ENCODE measurements around the gene ATE1. TPM values are rescaled to one million over a fixed set of nuclear protein-coding genes. Genes with fewer than 3 reads are reported as not detected.
"Not testable (repeated sequence)": the region's sequence is repeated elsewhere in the genome, so short reads cannot be mapped to it uniquely, and the experiment has no call there.

Gene ATE1
- total and polyA plus RNA-seq, 7 donors: 12.5 to 49.6 (median 31.4) TPM

DNA sequence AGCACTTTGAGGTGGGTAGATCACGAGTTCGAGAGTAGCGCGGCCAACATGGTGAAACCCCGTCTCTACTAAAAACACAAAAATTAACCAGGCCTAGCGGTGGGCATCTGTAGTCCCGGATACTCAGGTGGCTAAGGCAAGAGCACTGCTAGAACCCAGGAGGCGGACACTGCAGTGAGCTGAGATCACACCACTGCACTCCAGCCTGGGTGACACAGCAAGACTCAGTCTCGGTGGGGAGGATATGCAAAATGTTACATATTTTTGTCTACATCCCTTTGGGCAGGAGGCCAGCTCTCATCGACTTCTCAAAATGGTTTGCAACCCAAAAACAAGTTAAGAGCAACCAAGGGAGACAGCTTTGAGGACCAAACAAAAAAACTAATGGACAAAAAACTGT is 8.2 kb downstream of the ATE1 start:
- no peaks in the 10 kb centered on the region for H3K9me3 ChIP-seq
- intact Hi-C loops (cut with DNase I): no loop called here
- no peak for DNase-seq
- no peak overlapping the region for H3K4me3 ChIP-seq
- H3K4me1 ChIP-seq: peaks cover 0 to 14% (median 11%) of the 10 kb centered on the region in 4 donors
- H3K27me3 ChIP-seq: no peaks in the 10 kb centered on the region
- H3K36me3 ChIP-seq: peaks cover 0 to 26% (median 8%) of the 10 kb centered on the region in 4 donors
- no peak overlapping the region for H3K27ac ChIP-seq
- WGBS, 2 donors: 92 to 93% methylated on average over 10 of the region's 10 CpGs
- TF ChIP-seq, protein P1, sequence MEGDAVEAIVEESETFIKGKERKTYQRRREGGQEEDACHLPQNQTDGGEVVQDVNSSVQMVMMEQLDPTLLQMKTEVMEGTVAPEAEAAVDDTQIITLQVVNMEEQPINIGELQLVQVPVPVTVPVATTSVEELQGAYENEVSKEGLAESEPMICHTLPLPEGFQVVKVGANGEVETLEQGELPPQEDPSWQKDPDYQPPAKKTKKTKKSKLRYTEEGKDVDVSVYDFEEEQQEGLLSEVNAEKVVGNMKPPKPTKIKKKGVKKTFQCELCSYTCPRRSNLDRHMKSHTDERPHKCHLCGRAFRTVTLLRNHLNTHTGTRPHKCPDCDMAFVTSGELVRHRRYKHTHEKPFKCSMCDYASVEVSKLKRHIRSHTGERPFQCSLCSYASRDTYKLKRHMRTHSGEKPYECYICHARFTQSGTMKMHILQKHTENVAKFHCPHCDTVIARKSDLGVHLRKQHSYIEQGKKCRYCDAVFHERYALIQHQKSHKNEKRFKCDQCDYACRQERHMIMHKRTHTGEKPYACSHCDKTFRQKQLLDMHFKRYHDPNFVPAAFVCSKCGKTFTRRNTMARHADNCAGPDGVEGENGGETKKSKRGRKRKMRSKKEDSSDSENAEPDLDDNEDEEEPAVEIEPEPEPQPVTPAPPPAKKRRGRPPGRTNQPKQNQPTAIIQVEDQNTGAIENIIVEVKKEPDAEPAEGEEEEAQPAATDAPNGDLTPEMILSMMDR (IDR thresholded peaks at IDR 0.05): no peak
- no peak for TF ChIP-seq POLR2AphosphoS5 (IDR thresholded peaks at IDR 0.05)
- no peak for TF ChIP-seq EP300 (IDR thresholded peaks at IDR 0.05)
- no peak for TF ChIP-seq POLR2A (IDR thresholded peaks at IDR 0.05)

DNA sequence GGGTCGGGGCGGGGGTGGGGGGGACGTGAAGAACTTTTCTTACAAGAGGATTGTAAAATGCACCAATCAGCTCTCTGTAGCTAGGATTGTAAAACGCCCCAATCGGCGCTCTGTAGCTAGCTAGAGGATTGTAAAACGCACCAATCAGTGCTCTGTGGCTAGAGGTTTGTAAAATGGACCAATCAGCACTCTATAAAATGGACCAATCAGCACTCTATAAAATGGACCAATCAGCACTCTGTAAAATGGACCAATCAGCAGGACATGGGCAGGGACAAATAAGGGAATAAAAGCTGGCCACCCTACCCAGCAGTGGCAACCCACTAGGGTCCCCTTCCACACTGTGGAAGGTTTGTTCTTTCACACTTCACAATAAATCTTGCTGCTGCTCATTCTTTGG is 9.0 kb downstream of the ATE1 start:
- H3K27me3 ChIP-seq; intact Hi-C loops (cut with DNase I); DNase-seq; H3K4me3 ChIP-seq; H3K27ac ChIP-seq; H3K9me3 ChIP-seq: not testable (repeated sequence)
- peaks cover 0 to 14% (median 11%) of the 10 kb centered on the region in 4 donors for H3K4me1 ChIP-seq
- 96 to 97% methylated on average over 7 of the region's 7 CpGs for WGBS, 2 donors
- peaks cover 0 to 28% (median 8%) of the 10 kb centered on the region in 4 donors for H3K36me3 ChIP-seq

DNA sequence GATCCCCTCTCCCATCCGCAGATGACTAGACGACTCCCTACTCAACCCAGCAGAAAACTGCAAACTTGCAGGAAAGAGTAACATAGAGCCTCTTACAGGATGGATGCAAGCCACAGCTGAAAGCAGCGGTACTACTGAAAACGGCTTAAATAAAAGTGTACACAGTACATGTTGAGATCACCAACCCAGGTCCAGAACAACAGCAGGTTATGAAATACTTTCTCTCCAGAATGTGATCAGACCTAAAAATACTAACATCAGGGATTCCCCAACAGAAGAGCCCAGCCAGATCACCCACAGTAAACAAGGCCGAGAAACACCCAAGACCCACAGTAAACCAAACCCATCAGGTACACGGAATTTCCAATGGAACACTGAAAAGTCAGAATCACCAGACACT is 13.2 kb downstream of the ATE1 start:
- no peaks in the 10 kb centered on the region for H3K27me3 ChIP-seq
- intact Hi-C loops (cut with DNase I): no loop called here
- H3K9me3 ChIP-seq: no peaks in the 10 kb centered on the region
- TF ChIP-seq POLR2A (IDR thresholded peaks at IDR 0.05) (no peak), EP300 (IDR thresholded peaks at IDR 0.05) (no peak), POLR2AphosphoS5 (IDR thresholded peaks at IDR 0.05) (no peak)
- TF ChIP-seq, protein P1 (IDR thresholded peaks at IDR 0.05): no peak
- H3K4me3 ChIP-seq: no peak overlapping the region
- 83 to 95% methylated on average over 6 of the region's 6 CpGs for WGBS, 2 donors
- no peak for DNase-seq
- H3K4me1 ChIP-seq: peaks cover 0 to 17% (median 4%) of the 10 kb centered on the region in 4 donors
- H3K36me3 ChIP-seq: peaks cover 5 to 48% (median 7%) of the 10 kb centered on the region in 4 donors
- no peak overlapping the region for H3K27ac ChIP-seq

DNA sequence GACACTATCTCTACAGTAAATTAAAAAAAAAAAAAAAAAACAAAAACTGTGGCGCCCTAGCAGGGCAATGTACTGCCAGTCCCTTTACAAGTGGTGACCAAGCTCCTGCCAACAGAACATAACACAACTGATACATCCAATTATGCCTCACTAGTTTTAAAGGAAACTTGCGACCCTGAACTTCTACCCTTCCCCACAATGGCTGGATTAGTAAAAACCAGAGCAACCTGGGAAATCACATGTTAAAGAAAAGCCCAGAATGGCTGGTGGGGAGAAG is 16.5 kb downstream of the ATE1 start:
- intact Hi-C loops (cut with DNase I): no loop called here
- H3K9me3 ChIP-seq: no peaks in the 10 kb centered on the region
- peaks cover 0 to 18% (median 4%) of the 10 kb centered on the region in 4 donors for H3K4me1 ChIP-seq
- WGBS, 2 donors: 90 to 96% methylated on average over 2 of the region's 2 CpGs
- no peak for TF ChIP-seq POLR2A (IDR thresholded peaks at IDR 0.05)
- TF ChIP-seq POLR2AphosphoS5 (IDR thresholded peaks at IDR 0.05): no peak
- no peak for TF ChIP-seq EP300 (IDR thresholded peaks at IDR 0.05)
- TF ChIP-seq, protein P1 (IDR thresholded peaks at IDR 0.05): no peak
- DNase-seq: no peak
- H3K36me3 ChIP-seq: peaks cover 0 to 63% (median 6%) of the 10 kb centered on the region in 4 donors
- no peaks in the 10 kb centered on the region for H3K27me3 ChIP-seq
- no peak overlapping the region for H3K4me3 ChIP-seq
- peak overlapping the region in 2 of 4 donors; percentile 59 to 66 for H3K27ac ChIP-seq

DNA sequence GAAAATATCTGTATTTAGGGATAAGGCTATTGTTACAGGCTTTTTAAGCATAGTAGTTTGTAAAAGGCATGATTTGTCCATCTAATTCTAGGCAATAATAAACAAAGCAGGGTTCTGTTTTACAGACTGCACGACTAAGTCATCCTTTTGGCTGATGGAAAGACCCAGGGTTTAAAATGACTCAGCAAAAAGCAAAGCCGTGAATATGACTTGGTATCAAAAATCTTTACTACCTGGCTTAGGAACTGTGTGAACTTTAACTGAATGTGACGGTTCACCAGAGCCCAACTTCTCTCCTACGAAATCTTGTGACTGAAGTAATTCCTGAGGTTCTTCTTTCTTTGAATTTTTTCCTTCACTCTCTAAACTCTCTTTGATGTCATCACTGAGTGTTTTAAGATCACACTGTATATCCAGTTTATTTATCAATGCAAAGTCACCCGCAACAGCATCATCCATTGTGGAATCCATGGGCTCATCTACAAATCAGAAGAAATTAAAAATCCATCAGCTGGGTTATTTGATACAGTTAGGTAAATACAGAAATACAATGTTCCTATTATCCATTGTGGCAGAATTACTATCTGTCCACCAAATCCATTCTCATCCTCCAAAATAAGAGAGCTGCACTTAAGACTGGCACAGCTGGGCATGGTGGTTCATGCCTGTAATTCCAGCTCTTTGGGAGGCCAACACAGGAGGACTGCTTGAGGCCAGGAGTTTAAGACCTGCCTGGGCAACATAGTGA is 17.0 kb downstream of the ATE1 start:
- no peaks in the 10 kb centered on the region for H3K9me3 ChIP-seq
- peaks cover 0 to 18% (median 4%) of the 10 kb centered on the region in 4 donors for H3K4me1 ChIP-seq
- intact Hi-C loops (cut with DNase I): no loop called here
- TF ChIP-seq POLR2A (IDR thresholded peaks at IDR 0.05): no peak
- TF ChIP-seq, protein P1 (IDR thresholded peaks at IDR 0.05): no peak
- peak in 1 of 4 donors; percentile 36 for TF ChIP-seq POLR2AphosphoS5 (IDR thresholded peaks at IDR 0.05)
- peaks cover 0 to 68% (median 6%) of the 10 kb centered on the region in 4 donors for H3K36me3 ChIP-seq
- H3K27ac ChIP-seq: peak overlapping the region in 3 of 4 donors; percentile 21 to 66 (median 59)
- DNase-seq: no peak
- H3K4me3 ChIP-seq: no peak overlapping the region
- WGBS, 2 donors: 69 to 72% methylated on average over 5 of the region's 5 CpGs
- H3K27me3 ChIP-seq: no peaks in the 10 kb centered on the region

All from sigmoid colon (tissue), 7 donors.